ENCODE results near the gene TMEM18.

Gene TMEM18

DNA sequence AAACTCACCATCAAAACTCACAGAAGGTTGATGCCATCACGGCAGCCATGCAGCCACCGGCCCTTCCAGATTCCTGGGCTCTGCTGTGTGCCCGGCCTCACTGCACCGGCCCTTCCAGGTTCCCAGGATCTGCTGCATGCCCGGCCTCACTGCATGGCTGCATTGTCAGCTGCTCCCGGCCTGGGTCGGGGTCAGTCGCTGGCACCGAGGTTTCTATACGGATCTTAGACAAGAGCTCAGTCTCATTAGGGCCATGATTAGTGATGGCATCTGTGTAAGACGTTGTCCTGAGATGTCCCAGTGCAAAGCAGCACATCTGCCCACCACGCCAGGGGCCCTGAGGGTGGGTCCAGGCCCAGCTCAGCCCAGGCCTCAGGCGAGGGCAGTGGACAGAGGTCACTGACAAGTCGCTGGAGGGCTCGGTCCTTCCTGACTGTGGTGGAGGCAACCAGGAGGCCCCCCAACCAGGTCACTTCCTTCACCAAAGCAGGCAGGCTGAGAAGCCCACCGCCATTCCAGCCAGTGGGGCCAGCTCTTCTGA is 29.4 kb downstream of the TMEM18 start:
- peaks cover 8% of the 10 kb centered on the region for H3K27me3 Mint-ChIP-seq
- DNase-seq (ENCODE audit: low spot score in 2 of 2): peak in 1 of 2 donors; percentile 8
- no peak overlapping the region for H3K27ac Mint-ChIP-seq
- no peaks in the 10 kb centered on the region for H3K36me3 Mint-ChIP-seq
- no peak for ATAC-seq (ENCODE audit: low read depth)
- H3K4me1 Mint-ChIP-seq: no peaks in the 10 kb centered on the region
- no peak overlapping the region for H3K4me3 Mint-ChIP-seq
- no peaks in the 10 kb centered on the region for H3K9me3 Mint-ChIP-seq

- no peaks in the 10 kb centered on the region for H3K36me3 Mint-ChIP-seq
- ATAC-seq (ENCODE audit: low read depth): no peak
- H3K9me3 Mint-ChIP-seq: no peaks in the 10 kb centered on the region
- no peak overlapping the region for H3K4me3 Mint-ChIP-seq
- no peak overlapping the region for H3K27ac Mint-ChIP-seq
- no peaks in the 10 kb centered on the region for H3K4me1 Mint-ChIP-seq
- peaks cover 8% of the 10 kb centered on the region for H3K27me3 Mint-ChIP-seq
- DNase-seq (ENCODE audit: low spot score in 2 of 2): peak in 1 of 2 donors; percentile 4
Observed at GRCh38 chr2:647003-647560, 30.1 kb downstream of the TMEM18 start.

- no peak overlapping the region for H3K27ac Mint-ChIP-seq
- H3K9me3 Mint-ChIP-seq: no peaks in the 10 kb centered on the region
- ATAC-seq (ENCODE audit: low read depth) (no peak), DNase-seq (ENCODE audit: low spot score in 2 of 2) (peak in 1 of 2 donors; percentile 5)
- H3K27me3 Mint-ChIP-seq: peaks cover 8% of the 10 kb centered on the region
- H3K36me3 Mint-ChIP-seq: no peaks in the 10 kb centered on the region
- no peak overlapping the region for H3K4me3 Mint-ChIP-seq
- no peaks in the 10 kb centered on the region for H3K4me1 Mint-ChIP-seq
Observed at GRCh38 chr2:644871-645270, 32.3 kb downstream of the TMEM18 start.

GRCh38 chr2:643761-644160 is 33.4 kb downstream of the TMEM18 start:
- no peak overlapping the region for H3K4me3 Mint-ChIP-seq
- H3K36me3 Mint-ChIP-seq: no peaks in the 10 kb centered on the region
- H3K4me1 Mint-ChIP-seq: no peaks in the 10 kb centered on the region
- H3K9me3 Mint-ChIP-seq: no peaks in the 10 kb centered on the region
- DNase-seq (ENCODE audit: low spot score in 2 of 2) (no peak), ATAC-seq (ENCODE audit: low read depth) (no peak)
- H3K27me3 Mint-ChIP-seq: peaks cover 8% of the 10 kb centered on the region
- H3K27ac Mint-ChIP-seq: no peak overlapping the region

- Mint-ChIP-seq H3K27ac (no peak overlapping the region), H3K4me3 (no peak overlapping the region), H3K4me1 (no peaks in the 10 kb centered on the region), H3K27me3 (peaks cover 8% of the 10 kb centered on the region), H3K36me3 (no peaks in the 10 kb centered on the region), H3K9me3 (no peaks in the 10 kb centered on the region)
- DNase-seq (ENCODE audit: low spot score in 2 of 2) (peak in 1 of 2 donors; percentile 2), ATAC-seq (ENCODE audit: low read depth) (no peak)
Observed at GRCh38 chr2:643334-643733, 33.9 kb downstream of the TMEM18 start.

DNA sequence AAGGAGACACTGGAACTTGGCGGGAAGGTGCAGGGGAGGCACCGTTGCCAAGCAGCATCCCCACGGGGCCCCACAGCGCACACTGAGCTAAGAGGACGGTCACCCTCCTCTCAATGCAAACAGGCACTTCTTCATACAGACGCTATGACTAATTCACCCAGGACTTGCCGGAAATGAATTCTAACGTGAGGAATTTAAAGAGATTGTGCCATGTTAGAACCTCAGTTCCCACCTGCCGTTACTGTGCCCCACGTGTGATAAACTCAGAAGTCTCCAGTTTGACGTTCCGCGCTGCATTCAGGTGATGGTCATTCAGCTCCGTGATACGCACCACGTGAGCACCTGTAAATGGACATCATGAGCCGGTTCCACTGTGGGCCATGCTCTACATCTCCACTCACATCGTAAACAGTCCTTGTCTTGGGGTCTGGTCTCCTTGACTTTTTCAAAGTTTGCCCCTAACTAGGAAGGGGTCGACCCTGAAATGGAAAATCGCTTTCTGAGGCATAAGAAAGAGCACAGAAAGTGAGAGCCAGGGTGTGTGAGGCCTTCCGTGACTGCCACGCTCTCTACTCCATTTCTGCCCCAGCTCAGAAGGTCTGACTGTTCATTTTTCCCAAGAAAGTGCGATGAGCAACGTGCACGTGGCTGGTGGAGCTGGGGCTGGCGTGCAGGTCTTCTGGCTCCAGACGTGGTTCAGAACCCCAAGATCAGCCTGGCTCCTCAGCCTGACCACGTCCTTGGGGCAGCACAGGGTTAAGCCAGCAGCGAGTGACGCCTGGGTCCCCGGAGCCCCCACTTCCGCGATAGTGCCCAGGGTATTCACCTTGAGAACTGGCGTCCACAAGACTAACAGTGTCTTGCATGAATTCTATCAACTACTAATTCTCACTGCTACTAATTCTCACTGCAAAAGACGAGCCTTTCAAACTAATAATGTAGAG is 35.1 kb downstream of the TMEM18 start:
- ATAC-seq (ENCODE audit: low read depth) (no peak), DNase-seq (ENCODE audit: low spot score in 2 of 2) (no peak)
- Mint-ChIP-seq H3K4me1 (peaks cover under 1% of the 10 kb centered on the region), H3K4me3 (no peak overlapping the region), H3K27ac (no peak overlapping the region), H3K27me3 (peaks cover 7% of the 10 kb centered on the region), H3K36me3 (no peaks in the 10 kb centered on the region), H3K9me3 (no peaks in the 10 kb centered on the region)

DNA sequence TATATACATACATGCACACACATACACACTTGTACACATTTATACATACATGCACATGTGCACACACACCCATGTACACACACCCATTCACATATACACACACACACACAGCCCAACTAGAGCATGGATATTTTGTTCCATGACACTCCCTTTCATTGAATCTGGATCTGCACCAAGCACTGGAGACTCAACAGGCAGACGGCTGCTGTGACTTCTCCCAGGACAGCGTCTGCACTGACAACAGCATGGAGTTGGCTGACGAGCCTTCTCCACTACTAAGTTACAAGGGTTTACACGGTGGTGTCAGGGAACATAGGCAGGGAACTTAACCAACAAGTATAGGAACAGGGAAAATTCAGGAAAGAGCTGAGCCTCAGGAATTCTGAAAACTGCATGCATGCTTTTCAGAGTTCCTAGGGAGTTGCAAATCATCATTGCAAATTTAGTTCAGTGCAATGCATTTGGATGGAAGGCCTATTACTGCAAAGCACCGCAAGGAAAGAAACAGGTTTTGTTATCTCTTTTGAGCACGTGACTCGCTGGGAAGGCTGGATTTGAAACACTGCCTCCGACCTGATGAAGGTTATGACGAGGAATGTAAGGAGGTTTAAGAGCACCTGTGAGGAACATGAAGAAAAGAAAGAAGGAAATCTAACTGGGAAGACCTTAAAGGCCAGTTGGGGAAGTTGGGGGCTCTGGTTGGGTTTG is 35.9 kb downstream of the TMEM18 start:
- H3K9me3 Mint-ChIP-seq: no peaks in the 10 kb centered on the region
- H3K4me1 Mint-ChIP-seq: peaks cover 3% of the 10 kb centered on the region
- ATAC-seq (ENCODE audit: low read depth): no peak
- H3K4me3 Mint-ChIP-seq: no peak overlapping the region
- H3K36me3 Mint-ChIP-seq: no peaks in the 10 kb centered on the region
- no peak overlapping the region for H3K27ac Mint-ChIP-seq
- peaks cover 6% of the 10 kb centered on the region for H3K27me3 Mint-ChIP-seq
- DNase-seq (ENCODE audit: low spot score in 2 of 2): no peak

- no peaks in the 10 kb centered on the region for H3K36me3 Mint-ChIP-seq
- peaks cover 8% of the 10 kb centered on the region for H3K27me3 Mint-ChIP-seq
- ATAC-seq (ENCODE audit: low read depth) (no peak), DNase-seq (ENCODE audit: low spot score in 2 of 2) (no peak)
- no peak overlapping the region for H3K4me3 Mint-ChIP-seq
- H3K9me3 Mint-ChIP-seq: no peaks in the 10 kb centered on the region
- peaks cover 3% of the 10 kb centered on the region for H3K4me1 Mint-ChIP-seq
- no peak overlapping the region for H3K27ac Mint-ChIP-seq
Observed at GRCh38 chr2:639703-640102, 37.5 kb downstream of the TMEM18 start.

GRCh38 chr2:637804-638203 is 39.4 kb downstream of the TMEM18 start:
- DNase-seq (ENCODE audit: low spot score in 2 of 2) (no peak), ATAC-seq (ENCODE audit: low read depth) (no peak)
- Mint-ChIP-seq H3K9me3 (no peaks in the 10 kb centered on the region), H3K4me1 (peaks cover 3% of the 10 kb centered on the region), H3K4me3 (no peak overlapping the region), H3K36me3 (no peaks in the 10 kb centered on the region), H3K27me3 (peaks cover 3% of the 10 kb centered on the region), H3K27ac (no peak overlapping the region)

- Mint-ChIP-seq H3K4me3 (no peak overlapping the region), H3K4me1 (peaks cover 3% of the 10 kb centered on the region), H3K27me3 (peaks cover 3% of the 10 kb centered on the region), H3K27ac (no peak overlapping the region), H3K36me3 (no peaks in the 10 kb centered on the region), H3K9me3 (no peaks in the 10 kb centered on the region)
- DNase-seq (ENCODE audit: low spot score in 2 of 2) (no peak), ATAC-seq (ENCODE audit: low read depth) (no peak)
Observed at GRCh38 chr2:637406-637776, 39.8 kb downstream of the TMEM18 start.

- peaks cover 3% of the 10 kb centered on the region for H3K27me3 Mint-ChIP-seq
- peak; percentile 81 for ATAC-seq (ENCODE audit: low read depth)
- peaks cover 3% of the 10 kb centered on the region for H3K4me1 Mint-ChIP-seq
- peak overlapping the region; percentile 85 for H3K4me3 Mint-ChIP-seq
- no peaks in the 10 kb centered on the region for H3K9me3 Mint-ChIP-seq
- H3K27ac Mint-ChIP-seq: peak overlapping the region; percentile 79
- DNase-seq (ENCODE audit: low spot score in 2 of 2): peak; percentile 55 to 62
- no peaks in the 10 kb centered on the region for H3K36me3 Mint-ChIP-seq
Observed at GRCh38 chr2:636641-637405, 40.4 kb downstream of the TMEM18 start.

DNA sequence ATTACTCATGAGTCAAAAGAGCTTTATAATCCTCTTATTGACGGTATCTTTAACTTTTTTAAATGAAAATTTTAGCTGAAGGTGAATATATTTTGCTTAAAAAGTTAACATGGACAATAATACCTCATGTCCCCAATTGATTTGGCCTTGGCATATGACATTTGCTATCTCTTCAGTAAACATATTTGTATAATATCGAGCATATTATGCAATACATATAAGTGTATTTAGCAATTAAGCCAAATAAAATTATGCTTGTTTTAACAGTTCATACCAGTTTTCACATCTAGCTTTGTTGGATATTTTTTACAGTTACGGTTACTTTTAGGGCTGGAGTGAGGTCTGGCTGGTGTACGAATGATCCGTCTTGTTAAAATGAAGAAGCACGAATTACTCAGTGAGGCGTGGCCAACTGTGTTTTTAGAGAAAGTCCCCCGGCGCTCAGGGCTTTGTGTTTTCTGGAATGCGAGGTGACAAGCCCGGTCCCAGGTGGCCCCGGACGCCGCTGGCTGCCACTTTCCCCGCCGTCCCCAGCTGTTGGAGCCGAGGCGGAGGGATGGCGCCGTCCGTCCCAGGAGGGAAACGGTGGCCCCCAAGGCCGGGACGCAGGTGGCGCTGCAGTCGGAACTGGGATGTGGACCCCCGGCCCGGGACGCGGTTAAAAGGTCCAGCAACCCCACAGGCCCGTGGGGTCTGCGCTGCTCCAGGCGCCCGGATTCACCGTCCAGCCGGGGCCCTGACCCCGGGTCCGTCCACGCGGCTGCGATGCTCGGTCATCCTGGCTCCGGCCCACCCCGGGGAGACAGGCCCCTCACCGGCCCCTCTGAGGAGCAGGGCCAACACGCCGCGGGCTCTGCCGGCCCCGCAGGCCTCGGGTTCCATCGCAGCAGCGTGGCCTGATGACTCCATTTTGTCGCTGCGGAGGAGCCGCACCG is 41.3 kb downstream of the TMEM18 start:
- DNase-seq (ENCODE audit: low spot score in 2 of 2) (no peak), ATAC-seq (ENCODE audit: low read depth) (peak; percentile 28)
- Mint-ChIP-seq H3K27me3 (peaks cover 2% of the 10 kb centered on the region), H3K4me3 (peak overlapping the region; percentile 85), H3K27ac (no peak overlapping the region), H3K36me3 (no peaks in the 10 kb centered on the region), H3K9me3 (peaks cover 2% of the 10 kb centered on the region), H3K4me1 (peaks cover 3% of the 10 kb centered on the region)
